Left lung (tissue), 8 donors: ENCODE data around the gene POGZ. TPM values are rescaled to one million over a fixed set of nuclear protein-coding genes. Genes with fewer than 3 reads are reported as not detected.

Source experiments
- polyA plus RNA-seq, 6 donors: library from polyadenylated mRNA; unstranded; fragments of 120-200 nt; gene quantifications; one replicate each; pipeline ENCODE4 v1.2.1, GENCODE V29; 2013; ENCODE audit not compliant: insufficient read length in 6 of 6
- total RNA-seq, 2 donors: library from RNA; stranded (reverse); fragmentation: NEBNext Ultra II Directional; extraction: Animal tissue kit (Norgen Biotek cat#: 25700); gene quantifications; one replicate each; pipeline ENCODE4 v1.2.1, GENCODE V29; 2021
- donor health status: DM: no; HTN: yes; CAD: no.
- donor health status: DM: no; HTN: no; CAD: no.

POGZ gene
- total and polyA plus RNA-seq, 8 donors = 65.6 to 160 (median 124) TPM

Other genes with a start within 250 kb of the POGZ start
- 100 to 1,000 TPM; 104 to 153 TPM for gene PSMD4, start 204.8 kb downstream of the POGZ start, total RNA-seq
- gene PSMD4, start 204.8 kb downstream of the POGZ start, polyA plus RNA-seq = 100 to 1,000 TPM; 141 to 158 (median 149) TPM
- 10 to 100 TPM; 17.7 to 22.8 TPM for gene ZNF687, start 177.2 kb downstream of the POGZ start, total RNA-seq
- 10 to 100 TPM; 15.1 to 21.6 (median 17.5) TPM for gene ZNF687, start 177.2 kb downstream of the POGZ start, polyA plus RNA-seq
- 10 to 100 TPM; 54.8 to 71.3 TPM for gene PI4KB, start 132.1 kb downstream of the POGZ start, total RNA-seq
- 10 to 100 TPM; 69.4 to 84.6 (median 78.3) TPM for gene PI4KB, start 132.1 kb downstream of the POGZ start, polyA plus RNA-seq
- gene RFX5, start 112.2 kb downstream of the POGZ start, total RNA-seq = 10 to 100 TPM; 37.1 to 63.3 TPM
- 10 to 100 TPM; 39.9 to 46.9 (median 43.7) TPM for gene RFX5, start 112.2 kb downstream of the POGZ start, polyA plus RNA-seq
- 100 to 1,000 TPM; 131 to 258 TPM for gene SELENBP1, start 86.8 kb downstream of the POGZ start, total RNA-seq
- 100 to 1,000 TPM; 104 to 195 (median 143) TPM for gene SELENBP1, start 86.8 kb downstream of the POGZ start, polyA plus RNA-seq
- 100 to 1,000 TPM; 166 to 249 TPM for gene PSMB4, start 59.9 kb downstream of the POGZ start, total RNA-seq
- gene PSMB4, start 59.9 kb downstream of the POGZ start, polyA plus RNA-seq = 100 to 1,000 TPM; 212 to 231 (median 219) TPM
- gene CGN, start 51.9 kb upstream of the POGZ start, total RNA-seq = 10 to 100 TPM; 55.0 to 83.0 TPM
- gene CGN, start 51.9 kb upstream of the POGZ start, polyA plus RNA-seq = 10 to 100 TPM; 32.8 to 49.1 (median 41.7) TPM
- 10 to 100 TPM; 10.3 to 16.8 TPM for gene TUFT1, start 80.8 kb upstream of the POGZ start, total RNA-seq
- 1 to 10 TPM; 5.6 to 9.9 (median 7.8) TPM for gene TUFT1, start 80.8 kb upstream of the POGZ start, polyA plus RNA-seq
- gene SNX27, start 152.6 kb upstream of the POGZ start, total RNA-seq = 10 to 100 TPM; 45.8 to 64.5 TPM
- 10 to 100 TPM; 21.5 to 26.7 (median 23.5) TPM for gene SNX27, start 152.6 kb upstream of the POGZ start, polyA plus RNA-seq